GM12878 (cell line): ENCODE measurements around the gene ELP1. TPM values are rescaled to one million over a fixed set of nuclear protein-coding genes. Genes with fewer than 3 reads are reported as not detected.

Source experiments
- DPF2 ChIP-seq: fragments of 450-650 bp; IDR thresholded peaks from 2 replicates; pipeline ENCODE4 v1.6.1; 2017; ENCODE audit warnings: mild to moderate bottlenecking
- JUND ChIP-seq: IDR thresholded peaks from 2 replicates; pipeline ENCODE4 v1.6.1; 2012; ENCODE audit warnings: low read depth, mild to moderate bottlenecking, low read length, improper control_type of control experiment, moderate library complexity
- KDM1A ChIP-seq: fragments of 200-600 bp; sonication (generic); IDR thresholded peaks from 2 replicates; pipeline ENCODE4 v1.6.1; 2016; ENCODE audit warnings: borderline replicate concordance
- POLR2AphosphoS2 ChIP-seq: IDR thresholded peaks from 2 replicates; pipeline ENCODE4 v1.6.1; 2011; ENCODE audit warnings: low read depth, mild to moderate bottlenecking, low read length, improper control_type of control experiment, moderate library complexity
- POLR2AphosphoS5 ChIP-seq: IDR thresholded peaks from 2 replicates; pipeline ENCODE4 v1.6.1; 2011; ENCODE audit warnings: mild to moderate bottlenecking, low read length, inconsistent platforms
- RAD51 ChIP-seq: fragments of 450-650 bp; IDR thresholded peaks from 2 replicates; pipeline ENCODE4 v1.6.1; 2016; ENCODE audit warnings: moderate library complexity, mild to moderate bottlenecking, inconsistent platforms
- RELB ChIP-seq: fragments of 450-650 bp; IDR thresholded peaks from 2 replicates; pipeline ENCODE4 v1.6.1; 2017; ENCODE audit warnings: low read depth, mild to moderate bottlenecking, moderate library complexity
- RUNX3 ChIP-seq: IDR thresholded peaks from 2 replicates; pipeline ENCODE4 v1.6.1; 2012; ENCODE audit warnings: low read length, inconsistent platforms
- SRF ChIP-seq, 2 experiments: IDR thresholded peaks; 2 replicates each; pipeline ENCODE4 v1.6.1; 2011; ENCODE audit warnings: low read depth in 2 of 2, low read length in 2 of 2, mild to moderate bottlenecking in 1 of 2, moderate library complexity in 1 of 2
- TARDBP ChIP-seq: IDR thresholded peaks from 2 replicates; pipeline ENCODE4 v1.6.1; 2016; ENCODE audit warnings: borderline replicate concordance
- TBL1XR1 ChIP-seq: IDR thresholded peaks from 2 replicates; pipeline ENCODE4 v1.6.1; 2012; ENCODE audit warnings: low read depth, low read length, improper control_type of control experiment
- polyA plus RNA-seq, 11 experiments: library from polyadenylated mRNA; depleted of rRNA in 4 of 11; unstranded in 6 of 11; stranded (reverse) in 5 of 11; fragments of >200 nt; fragmentation: Nextera tagmentation in 4 of 11; fragmentation: Illumina TruSeq in 1 of 11; extraction: Ambion mirVana in 4 of 11; extraction: Trizol in 1 of 11; gene quantifications; 1 replicate in 1 of 11; 2 replicates in 10 of 11; pipeline versions ENCODE4 v1.2.1 to v1.2.3, GENCODE V29; 2011 to 2016; ENCODE audit warnings: inconsistent platforms in 2 of 11, missing spikeins in 2 of 11, low read depth in 1 of 11
- total RNA-seq, 4 experiments: library from RNA; depleted of rRNA in 3 of 4; stranded (reverse); fragments of >200 nt in 3 of 4; fragmentation: Illumina TruSeq in 1 of 4; extraction: Trizol in 1 of 4; gene quantifications; 2 replicates each; pipeline versions ENCODE4 v1.2.1 to v1.2.3, GENCODE V29; 2013 to 2021
- TF ChIP-seq, protein P1 (sequence below): fragments of 450-650 bp; IDR thresholded peaks from 2 replicates; pipeline ENCODE4 v1.6.1; 2014; ENCODE audit warnings: mild to moderate bottlenecking
- TF ChIP-seq, protein P2 (sequence below): IDR thresholded peaks from 2 replicates; pipeline ENCODE4 v1.6.1; 2012; ENCODE audit warnings: low read length, inconsistent platforms

ELP1 gene
- total and polyA plus RNA-seq, 10 of the 15 experiments (the other 5 are each of a cell fraction or from before 2014, with no cell fraction given) = 9.7 to 29.9 (median 26.0) TPM

DNA sequence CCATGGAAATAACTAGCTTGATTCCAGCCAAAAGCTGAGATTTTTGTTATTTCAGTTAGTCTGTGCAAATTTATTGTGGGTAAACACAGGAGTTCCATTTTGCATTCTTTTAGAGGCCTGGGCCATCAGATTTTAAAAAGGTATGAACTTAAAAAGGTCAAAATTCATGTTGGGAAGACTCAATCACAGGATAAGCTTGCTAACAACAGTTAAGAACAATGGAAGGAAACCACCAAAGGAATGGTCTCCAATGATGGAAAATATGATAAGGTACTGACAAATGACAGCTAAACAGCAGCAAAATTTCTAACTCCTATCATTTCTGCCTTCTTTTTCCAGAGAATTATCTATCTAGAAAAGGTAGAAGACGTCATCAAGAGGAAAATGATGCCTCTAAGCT lies 16.2 kb upstream of the ELP1 start (continued):
- TF ChIP-seq TARDBP (no peak), RAD51 (no peak), DPF2 (no peak), RELB (no peak), SRF (IDR thresholded peaks at IDR 0.05; ENCODE audit: low read depth in 2 of 2, low read length in 2 of 2) (no peak), JUND (no peak), TBL1XR1 (no peak), KDM1A (no peak), RUNX3 (no peak), POLR2AphosphoS2 (no peak), POLR2AphosphoS5 (no peak)
- TF ChIP-seq, protein P1, sequence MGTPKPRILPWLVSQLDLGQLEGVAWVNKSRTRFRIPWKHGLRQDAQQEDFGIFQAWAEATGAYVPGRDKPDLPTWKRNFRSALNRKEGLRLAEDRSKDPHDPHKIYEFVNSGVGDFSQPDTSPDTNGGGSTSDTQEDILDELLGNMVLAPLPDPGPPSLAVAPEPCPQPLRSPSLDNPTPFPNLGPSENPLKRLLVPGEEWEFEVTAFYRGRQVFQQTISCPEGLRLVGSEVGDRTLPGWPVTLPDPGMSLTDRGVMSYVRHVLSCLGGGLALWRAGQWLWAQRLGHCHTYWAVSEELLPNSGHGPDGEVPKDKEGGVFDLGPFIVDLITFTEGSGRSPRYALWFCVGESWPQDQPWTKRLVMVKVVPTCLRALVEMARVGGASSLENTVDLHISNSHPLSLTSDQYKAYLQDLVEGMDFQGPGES = no peak
- TF ChIP-seq, protein P2, sequence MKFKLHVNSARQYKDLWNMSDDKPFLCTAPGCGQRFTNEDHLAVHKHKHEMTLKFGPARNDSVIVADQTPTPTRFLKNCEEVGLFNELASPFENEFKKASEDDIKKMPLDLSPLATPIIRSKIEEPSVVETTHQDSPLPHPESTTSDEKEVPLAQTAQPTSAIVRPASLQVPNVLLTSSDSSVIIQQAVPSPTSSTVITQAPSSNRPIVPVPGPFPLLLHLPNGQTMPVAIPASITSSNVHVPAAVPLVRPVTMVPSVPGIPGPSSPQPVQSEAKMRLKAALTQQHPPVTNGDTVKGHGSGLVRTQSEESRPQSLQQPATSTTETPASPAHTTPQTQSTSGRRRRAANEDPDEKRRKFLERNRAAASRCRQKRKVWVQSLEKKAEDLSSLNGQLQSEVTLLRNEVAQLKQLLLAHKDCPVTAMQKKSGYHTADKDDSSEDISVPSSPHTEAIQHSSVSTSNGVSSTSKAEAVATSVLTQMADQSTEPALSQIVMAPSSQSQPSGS = no peak
